PC-3 (cell line): ENCODE measurements around the gene KIF6.

Experiments used
- CTCF ChIP-seq: fragments of 300-600 bp; sonication (generic); conservative IDR thresholded peaks from 2 replicates; pipeline ENCODE4 v1.5.1; 2017; ENCODE audit warnings: antibody characterized with exemption, low read depth, mild to moderate bottlenecking, low read length
- EZH2phosphoT487 ChIP-seq: fragments of 300-600 bp; sonication (generic); IDR thresholded peaks from 2 replicates; pipeline ENCODE4 v1.6.1; 2018; ENCODE audit warnings: mild to moderate bottlenecking, antibody characterized with exemption, low read length, borderline replicate concordance

- TF ChIP-seq CTCF = no peak
- TF ChIP-seq EZH2phosphoT487 = no peak
These were observed 125.2 kb downstream of the KIF6 start for GRCh38 chr6:39599973-39600372.
